Activated CD4-positive, CD25-positive, alpha-beta regulatory T cell (primary cell): ENCODE results near the gene ZC3HAV1.
"Not testable (repeated sequence)": the region's sequence is repeated elsewhere in the genome, so short reads cannot be mapped to it uniquely, and the experiment has no call there.

Experiments used
- DNase-seq, 4 experiments: peaks; one replicate each; lab custom pipeline; 2025; lab: John Stamatoyannopoulos, UW

Gene ZC3HAV1

GRCh38 chr7:139086454-139086853, 23.1 kb downstream of the ZC3HAV1 start:
- no peak for DNase-seq

- no peak for DNase-seq
These were observed 24.8 kb downstream of the ZC3HAV1 start for GRCh38 chr7:139084709-139085108.

- DNase-seq, result no peak
These were observed 27.9 kb downstream of the ZC3HAV1 start for GRCh38 chr7:139081584-139081983.

- no peak for DNase-seq
These were observed 28.6 kb downstream of the ZC3HAV1 start for GRCh38 chr7:139080905-139081304.

- DNase-seq, result no peak
These were observed 29.7 kb downstream of the ZC3HAV1 start for GRCh38 chr7:139079861-139080260.

- DNase-seq, result no peak
These were observed 30.6 kb downstream of the ZC3HAV1 start for GRCh38 chr7:139078911-139079310.

- DNase-seq, result no peak
These were observed 31.1 kb downstream of the ZC3HAV1 start for GRCh38 chr7:139078399-139078798.

- not testable (repeated sequence) for DNase-seq
These were observed 31.8 kb downstream of the ZC3HAV1 start for GRCh38 chr7:139077706-139078105.

GRCh38 chr7:139075871-139076686, 33.4 kb downstream of the ZC3HAV1 start:
- DNase-seq, result no peak

GRCh38 chr7:139075031-139075652, 34.4 kb downstream of the ZC3HAV1 start:
- DNase-seq, result peak in 3 of 4 experiments; percentile 37 to 43 (median 41)

- no peak for DNase-seq
These were observed 36.7 kb downstream of the ZC3HAV1 start for GRCh38 chr7:139072796-139073195.

- DNase-seq, result no peak
These were observed 37.8 kb downstream of the ZC3HAV1 start for GRCh38 chr7:139071680-139072079.

- DNase-seq, result no peak
These were observed 40.7 kb downstream of the ZC3HAV1 start for GRCh38 chr7:139068544-139069399.

- no peak for DNase-seq
These were observed 43.2 kb downstream of the ZC3HAV1 start for GRCh38 chr7:139066315-139066714.

GRCh38 chr7:139065323-139065722, 44.2 kb downstream of the ZC3HAV1 start:
- no peak for DNase-seq

- no peak for DNase-seq
These were observed 48.1 kb downstream of the ZC3HAV1 start for GRCh38 chr7:139061416-139061815.

- DNase-seq, result no peak
These were observed 48.8 kb downstream of the ZC3HAV1 start for GRCh38 chr7:139060695-139061237.

- DNase-seq, result no peak
These were observed 49.6 kb downstream of the ZC3HAV1 start for GRCh38 chr7:139059905-139060304.

- no peak for DNase-seq
These were observed 50.6 kb downstream of the ZC3HAV1 start for GRCh38 chr7:139058943-139059342.

GRCh38 chr7:139055674-139056073, 53.8 kb downstream of the ZC3HAV1 start:
- DNase-seq, result no peak

- not testable (repeated sequence) for DNase-seq
These were observed 54.9 kb downstream of the ZC3HAV1 start for GRCh38 chr7:139054656-139055055.

GRCh38 chr7:139054101-139054500, 55.4 kb downstream of the ZC3HAV1 start:
- DNase-seq, result no peak
